Measurements from ENCODE around the gene SLIT3.

GRCh38 chr5:168947212-168947868 is 353.6 kb downstream of the SLIT3 start:
- TF ChIP-seq, protein P1, sequence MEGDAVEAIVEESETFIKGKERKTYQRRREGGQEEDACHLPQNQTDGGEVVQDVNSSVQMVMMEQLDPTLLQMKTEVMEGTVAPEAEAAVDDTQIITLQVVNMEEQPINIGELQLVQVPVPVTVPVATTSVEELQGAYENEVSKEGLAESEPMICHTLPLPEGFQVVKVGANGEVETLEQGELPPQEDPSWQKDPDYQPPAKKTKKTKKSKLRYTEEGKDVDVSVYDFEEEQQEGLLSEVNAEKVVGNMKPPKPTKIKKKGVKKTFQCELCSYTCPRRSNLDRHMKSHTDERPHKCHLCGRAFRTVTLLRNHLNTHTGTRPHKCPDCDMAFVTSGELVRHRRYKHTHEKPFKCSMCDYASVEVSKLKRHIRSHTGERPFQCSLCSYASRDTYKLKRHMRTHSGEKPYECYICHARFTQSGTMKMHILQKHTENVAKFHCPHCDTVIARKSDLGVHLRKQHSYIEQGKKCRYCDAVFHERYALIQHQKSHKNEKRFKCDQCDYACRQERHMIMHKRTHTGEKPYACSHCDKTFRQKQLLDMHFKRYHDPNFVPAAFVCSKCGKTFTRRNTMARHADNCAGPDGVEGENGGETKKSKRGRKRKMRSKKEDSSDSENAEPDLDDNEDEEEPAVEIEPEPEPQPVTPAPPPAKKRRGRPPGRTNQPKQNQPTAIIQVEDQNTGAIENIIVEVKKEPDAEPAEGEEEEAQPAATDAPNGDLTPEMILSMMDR (IDR thresholded peaks at IDR 0.05), result peak in 2 of 3 donors; percentile 20 to 43
- TF ChIP-seq POLR2A (IDR thresholded peaks at IDR 0.05) (no peak), POLR2AphosphoS5 (IDR thresholded peaks at IDR 0.05) (no peak)

Measured in breast epithelium (tissue), 3 donors.